Panc1 (cell line): ENCODE results near the gene CENPB. TPM values are rescaled to one million over a fixed set of nuclear protein-coding genes. Genes with fewer than 3 reads are reported as not detected.

ENCODE experiments used
- ATAC-seq: fragments of 200-7000 bp; cut with Tn5 transposase; 2 replicates; pipeline ENCODE4 v1.9.1; 2020; ENCODE audit warnings: mild to moderate bottlenecking, moderate library complexity
- BruUV-seq: library from RNA; stranded (reverse); fragments of 400-500 nt; replicated peaks from 2 replicates; lab custom pipeline; 2021; lab: Mats Ljungman, UMichigan
- CTCF ChIA-PET: fragments of 300-600 bp; sonication (Branson Sonifier 250); formaldehyde crosslinking; loops from one replicate; lab custom pipeline; 2022; ENCODE audit warnings: antibody characterized with exemption; lab: Charles Lee
- POLR2A ChIA-PET: fragments of 300-600 bp; sonication (Branson Sonifier 250); formaldehyde crosslinking; loops from one replicate; lab custom pipeline; 2022; ENCODE audit warnings: antibody characterized with exemption; lab: Charles Lee
- DNase-seq: peaks from one replicate; pipeline ENCODE4 v3.0.0-alpha.2; 2010; ENCODE audit warnings: low read depth, low spot score
- H3K27ac ChIP-seq: 2 replicates; pipeline ENCODE4 v1.5.1; 2011; ENCODE audit warnings: mild to moderate bottlenecking, low read length, inconsistent platforms
- H3K27me3 ChIP-seq: fragments of 200-500 bp; sonication (Bioruptor generic); 2 replicates; pipeline ENCODE4 v1.6.0; 2014; ENCODE audit warnings: low read length, inconsistent platforms; ENCODE audit not compliant: control insufficient read depth, insufficient read depth
- H3K36me3 ChIP-seq: fragments of 200-500 bp; sonication (Bioruptor generic); 2 replicates; pipeline ENCODE4 v1.5.1; 2014; ENCODE audit warnings: inconsistent platforms, mild to moderate bottlenecking, low read length, moderate library complexity; ENCODE audit not compliant: control insufficient read depth, insufficient read depth
- H3K4me1 ChIP-seq: 2 replicates; pipeline ENCODE4 v1.5.1; 2011; ENCODE audit warnings: inconsistent platforms, mild to moderate bottlenecking, low read length, moderate library complexity; ENCODE audit not compliant: control insufficient read depth, insufficient read depth
- H3K4me3 ChIP-seq, 2 experiments: 2 replicates each; pipeline ENCODE4 v1.5.1; 2011 to 2012; ENCODE audit warnings: low read depth in 2 of 2, low read length in 2 of 2, mild to moderate bottlenecking in 2 of 2, inconsistent platforms in 1 of 2, moderate library complexity in 1 of 2
- H3K9me3 ChIP-seq: fragments of 200-500 bp; sonication (Bioruptor generic); 2 replicates; pipeline ENCODE4 v1.5.1; 2014; ENCODE audit warnings: low read depth, mild to moderate bottlenecking, inconsistent platforms, low read length, moderate library complexity; ENCODE audit not compliant: control insufficient read depth, insufficient read depth
- CTCF ChIP-seq: fragments of 450-650 bp; IDR thresholded peaks from 2 replicates; pipeline ENCODE4 v1.5.1; 2017; ENCODE audit warnings: mild to moderate bottlenecking
- POLR2AphosphoS5 ChIP-seq: IDR thresholded peaks from 2 replicates; pipeline ENCODE4 v1.6.1; 2012; ENCODE audit warnings: mild to moderate bottlenecking, low read depth, low read length, moderate library complexity
- REST ChIP-seq, 2 experiments: IDR thresholded peaks; 2 replicates each; pipeline ENCODE4 v1.6.1; 2011 to 2012; ENCODE audit warnings: low read depth in 2 of 2, control low read depth in 1 of 2, low read length in 1 of 2, mild to moderate bottlenecking in 1 of 2, moderate library complexity in 1 of 2; ENCODE audit not compliant: insufficient read depth in 1 of 2
- SIN3A ChIP-seq: IDR thresholded peaks from 2 replicates; pipeline ENCODE4 v1.6.1; 2012; ENCODE audit warnings: low read depth, mild to moderate bottlenecking, low read length, moderate library complexity, borderline replicate concordance; ENCODE audit not compliant: insufficient read depth
- TCF7L2 ChIP-seq: IDR thresholded peaks from 2 replicates; pipeline ENCODE4 v1.6.1; 2011; ENCODE audit warnings: mild to moderate bottlenecking, low read depth, low read length, inconsistent platforms
- in situ Hi-C: cut with HindIII; loops from 2 replicates; pipeline ENCODE4 v1.10.0; 2016; ENCODE audit warnings: low sequenced_read_pairs, low pct_unique_long_range_greater_than_20kb
- intact Hi-C: fragments of 100-400 bp; cut with micrococcal nuclease; formaldehyde crosslinking; loops from one replicate; pipeline ENCODE4 v1.10.0; 2022; ENCODE audit not compliant: unreplicated experiment
- total RNA-seq: library from RNA; stranded (reverse); gene quantifications from one replicate; pipeline ENCODE4 v1.2.1, GENCODE V29; 2021; ENCODE audit not compliant: unreplicated experiment

The CENPB gene
- total RNA-seq, 1 experiment from 2014 or later: 154 TPM

DNA sequence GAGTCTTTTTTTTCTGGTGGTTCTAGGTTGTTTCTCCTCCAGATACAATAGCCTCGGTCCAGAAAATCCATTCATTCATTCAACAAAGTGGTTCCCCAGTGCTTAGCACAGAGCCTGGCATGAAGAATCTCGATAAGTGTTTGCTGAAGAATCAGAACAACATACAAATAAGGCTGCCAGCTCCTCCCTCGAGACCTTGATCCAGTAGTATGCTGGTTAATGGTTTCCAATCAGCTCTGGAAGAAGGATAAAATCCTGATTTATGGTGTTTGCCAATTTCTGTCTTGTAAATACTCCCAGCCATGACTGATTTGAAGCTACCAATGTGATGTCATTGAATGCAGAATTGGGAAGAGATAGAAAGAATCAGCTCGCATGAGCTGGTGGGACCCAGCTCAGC lies 50.8 kb downstream of the CENPB start:
- ChIA-PET CTCF (interaction anchor here (1.1 kb wide), 1 partner anchor 10 kb away, joined by 5 read pairs; no protein-coding TSS in a partner anchor), POLR2A (no interaction called here)
- H3K4me3 ChIP-seq: no peak overlapping the region
- intact Hi-C loops: no loop called here
- TF ChIP-seq SIN3A: no peak
- TF ChIP-seq REST (IDR thresholded peaks at IDR 0.05; ENCODE audit: insufficient read depth in 1 of 2, low read depth in 2 of 2, low read length in 1 of 2): no peak
- TF ChIP-seq CTCF: no peak
- TF ChIP-seq POLR2AphosphoS5: no peak
- TF ChIP-seq TCF7L2: no peak
- no peaks in the 10 kb centered on the region for H3K27me3 ChIP-seq
- H3K9me3 ChIP-seq: no peaks in the 10 kb centered on the region
- in situ Hi-C loops: no loop called here
- no peak for ATAC-seq
- no TSS peak for BruUV-seq
- peaks cover 6% of the 10 kb centered on the region; the same call in 1 of the 2 replicates for H3K4me1 ChIP-seq
- H3K36me3 ChIP-seq: no peaks in the 10 kb centered on the region
- DNase-seq: no peak
- no peak overlapping the region for H3K27ac ChIP-seq

- Histone ChIP-seq H3K4me3 (no peak overlapping the region), H3K36me3 (no peaks in the 10 kb centered on the region), H3K27me3 (no peaks in the 10 kb centered on the region), H3K9me3 (no peaks in the 10 kb centered on the region), H3K27ac (no peak overlapping the region), H3K4me1 (peaks cover 6% of the 10 kb centered on the region; the same call in 1 of the 2 replicates)
- BruUV-seq: no TSS peak
- ChIA-PET CTCF (no interaction called here), POLR2A (no interaction called here)
- ATAC-seq (no peak), DNase-seq (no peak)
- in situ Hi-C loops: no loop called here
- TF ChIP-seq SIN3A: no peak
- TF ChIP-seq TCF7L2: no peak
- TF ChIP-seq POLR2AphosphoS5: no peak
- no peak for TF ChIP-seq REST (IDR thresholded peaks at IDR 0.05; ENCODE audit: insufficient read depth in 1 of 2, low read depth in 2 of 2, low read length in 1 of 2)
- TF ChIP-seq CTCF: no peak
- intact Hi-C loops: no loop called here
Measured at GRCh38 chr20:3734111-3734843, 52.3 kb downstream of the CENPB start.
